HG03469 (cell line): Measurements from ENCODE around the gene RAB31.
"Not testable (repeated sequence)": the region's sequence is repeated elsewhere in the genome, so short reads cannot be mapped to it uniquely, and the experiment has no call there.

Experiments used
- ATAC-seq: cut with Tn5 transposase; IDR thresholded peaks from one replicate; pipeline ENCODE4 v1.9.1; 2021; ENCODE audit warnings: mild to moderate bottlenecking, moderate library complexity, moderate number of reproducible peaks; ENCODE audit not compliant: unreplicated experiment

RAB31 gene

DNA sequence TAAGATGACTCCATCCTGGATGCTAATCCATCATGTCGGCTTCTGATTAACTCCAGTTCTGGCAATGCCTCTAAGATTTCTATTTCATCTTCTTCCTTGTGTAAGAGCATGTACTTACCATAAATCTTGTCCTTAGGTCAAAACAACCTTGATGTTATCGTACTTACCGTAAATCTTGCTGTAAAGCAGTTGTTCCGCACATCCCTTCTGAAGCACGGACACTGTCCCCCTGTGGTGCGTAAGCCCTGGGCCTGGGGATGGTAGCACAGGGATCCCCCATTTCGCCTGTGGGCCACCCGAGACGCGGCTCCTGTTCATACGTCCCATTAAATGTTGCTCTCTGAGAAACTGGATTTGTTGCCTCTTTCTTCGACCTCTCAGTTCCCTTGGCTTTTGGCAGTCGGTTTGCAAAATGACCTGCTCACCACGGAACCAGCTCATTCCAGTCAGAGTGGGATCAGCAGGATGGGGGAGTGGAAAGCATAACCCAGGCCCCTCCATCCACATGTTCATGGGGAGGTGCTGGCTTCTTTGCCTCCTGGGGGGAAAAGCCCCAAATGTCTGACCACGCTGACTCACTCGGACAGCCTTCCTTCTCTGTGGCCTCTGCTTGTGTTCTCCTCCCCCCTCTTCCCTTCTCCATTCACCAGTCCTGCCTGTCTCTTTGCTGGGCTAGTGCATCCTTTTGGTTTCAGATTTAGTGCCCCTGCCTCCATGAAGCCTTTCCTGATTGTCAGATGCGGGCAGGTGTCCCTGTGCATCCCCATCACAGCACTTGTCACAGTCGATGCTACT lies 49.9 kb downstream of the RAB31 start:
- ATAC-seq, result no peak

GRCh38 chr18:9758624-9759075 lies 50.5 kb downstream of the RAB31 start:
- no peak for ATAC-seq

DNA sequence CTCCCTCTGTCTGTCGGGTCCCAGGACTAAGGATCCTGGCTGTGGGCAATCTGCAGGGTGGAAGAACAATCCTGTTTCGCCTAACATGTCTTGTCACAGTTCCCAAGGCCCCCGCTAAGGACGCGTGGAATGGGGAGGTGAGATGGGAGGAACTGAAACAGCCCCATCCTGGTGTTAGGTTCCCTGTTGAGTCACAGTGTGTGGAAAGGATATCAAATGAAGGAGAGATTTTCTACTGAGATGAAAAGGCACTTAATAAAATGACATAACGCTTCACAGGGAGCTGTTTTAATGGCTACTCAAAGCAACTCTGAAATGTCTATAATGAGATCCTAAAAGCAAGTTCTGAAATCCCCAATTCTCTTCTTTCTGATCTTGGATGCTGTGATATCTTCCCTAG lies 52.5 kb downstream of the RAB31 start:
- ATAC-seq, result no peak

- no peak for ATAC-seq
Observed at GRCh38 chr18:9762526-9762925, 54.4 kb downstream of the RAB31 start.

- no peak for ATAC-seq
Observed at GRCh38 chr18:9763157-9763556, 55.1 kb downstream of the RAB31 start.

GRCh38 chr18:9764011-9764481 lies 55.9 kb downstream of the RAB31 start:
- ATAC-seq, result no peak

DNA sequence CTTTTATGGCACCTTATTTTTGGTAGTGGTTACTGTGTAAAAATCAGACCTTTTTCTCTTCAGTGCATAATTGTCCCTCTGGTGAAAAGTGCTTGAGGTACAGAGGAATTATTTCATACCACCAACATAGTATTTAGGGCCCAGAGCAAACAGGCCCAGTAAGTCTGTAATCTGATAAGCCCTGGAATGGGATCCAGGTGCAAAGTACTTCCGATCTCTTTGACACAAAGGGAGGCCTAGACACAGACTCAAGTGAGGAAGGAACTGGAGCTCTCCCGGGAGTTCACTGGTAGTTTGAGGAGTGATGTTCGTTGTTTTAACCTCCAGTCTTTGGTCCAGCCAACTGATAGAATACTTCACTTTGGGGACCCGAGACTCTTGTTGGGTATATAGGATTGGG lies 57.4 kb downstream of the RAB31 start:
- no peak for ATAC-seq

- no peak for ATAC-seq
Observed at GRCh38 chr18:9766076-9766481, 58.0 kb downstream of the RAB31 start.

DNA sequence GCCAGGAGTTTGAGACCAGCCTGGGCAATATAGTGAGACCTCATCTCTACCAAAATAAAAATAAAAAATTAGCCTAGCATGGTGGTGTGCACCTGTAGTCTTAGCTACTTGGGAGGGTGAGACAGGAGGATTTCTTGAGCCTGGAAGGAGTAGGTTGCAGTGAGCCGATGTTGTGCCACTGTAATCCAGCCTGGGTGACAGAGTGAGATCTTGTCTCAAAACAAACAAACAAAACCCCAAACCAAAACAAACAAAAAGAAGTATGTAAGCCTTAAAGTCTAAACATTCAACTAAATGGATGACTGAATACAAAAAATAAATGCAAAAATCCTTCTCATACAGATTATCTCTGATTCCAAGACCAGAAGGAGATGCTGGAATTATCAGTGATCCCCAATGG lies 58.6 kb downstream of the RAB31 start:
- ATAC-seq, result no peak

GRCh38 chr18:9768071-9768691 lies 60.1 kb downstream of the RAB31 start:
- ATAC-seq, result not testable (repeated sequence)

- not testable (repeated sequence) for ATAC-seq
Observed at GRCh38 chr18:9770111-9770510, 62.0 kb downstream of the RAB31 start.

DNA sequence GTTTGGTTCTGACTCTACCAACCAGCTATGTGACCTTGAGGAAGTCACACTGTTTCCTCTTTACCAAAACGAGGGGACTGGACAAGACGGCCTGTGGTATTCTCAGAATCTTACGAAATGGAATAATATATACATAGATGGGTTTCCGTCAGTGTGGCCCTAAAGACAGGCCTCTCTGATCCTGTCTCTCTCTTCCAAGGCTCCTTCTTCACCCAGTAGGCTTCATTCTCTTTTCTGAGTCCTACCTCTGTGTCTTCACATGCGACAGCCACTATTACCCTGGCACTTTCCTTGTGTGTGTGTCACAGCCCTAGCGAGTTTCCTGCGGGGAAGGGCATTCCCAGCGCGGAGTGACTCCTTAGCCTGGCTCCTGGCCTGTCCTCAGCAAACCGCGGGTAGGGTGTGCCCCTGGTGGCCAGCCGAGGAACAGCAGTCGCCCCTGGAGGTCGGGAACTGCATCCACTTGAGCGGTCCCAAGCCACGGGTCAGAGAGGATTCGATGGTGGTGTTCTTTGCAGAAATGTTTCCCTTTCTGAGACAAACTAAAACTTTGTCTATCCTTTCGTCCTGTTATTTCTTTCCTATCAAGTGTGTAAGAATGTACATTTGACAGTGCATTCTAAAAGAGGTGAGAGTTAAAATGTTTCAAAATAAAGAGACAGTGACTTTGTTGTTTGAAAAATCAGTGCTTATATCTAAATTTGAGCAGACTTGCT lies 63.3 kb downstream of the RAB31 start:
- ATAC-seq, result no peak

DNA sequence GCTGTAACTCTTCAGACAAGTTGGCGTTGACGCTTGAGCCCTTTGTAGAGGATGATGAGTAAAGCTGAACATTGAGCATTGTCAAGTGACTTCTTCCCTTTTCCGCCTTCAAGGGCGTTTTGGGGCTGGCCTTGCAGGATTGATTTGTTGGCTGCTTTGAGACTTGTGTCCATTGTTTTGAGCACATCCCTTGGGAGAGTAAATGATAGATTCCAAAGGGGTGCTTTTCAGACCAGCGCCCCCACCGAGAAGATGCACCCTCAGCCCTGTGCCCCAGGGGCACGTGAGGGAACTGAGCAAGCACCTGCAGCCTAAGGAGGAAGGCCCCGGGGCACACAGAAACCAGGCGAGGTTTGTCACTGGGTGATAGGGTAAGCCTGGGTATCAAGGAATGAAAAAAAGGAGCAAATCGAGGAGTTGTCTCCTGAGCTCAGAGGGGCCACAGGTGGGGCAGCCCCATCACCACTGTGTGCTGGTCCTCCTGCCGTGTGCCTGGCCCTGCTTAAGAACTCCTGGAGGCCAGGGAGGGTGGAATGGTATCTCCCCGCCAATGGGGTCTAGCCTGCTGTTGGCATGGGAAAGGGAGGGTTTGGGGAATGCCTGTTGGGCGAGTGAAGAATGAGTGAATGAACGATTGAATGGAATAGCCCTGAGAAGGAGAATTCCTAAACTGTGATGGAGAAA lies 64.0 kb downstream of the RAB31 start:
- no peak for ATAC-seq

GRCh38 chr18:9772847-9773677 lies 65.0 kb downstream of the RAB31 start:
- no peak for ATAC-seq

DNA sequence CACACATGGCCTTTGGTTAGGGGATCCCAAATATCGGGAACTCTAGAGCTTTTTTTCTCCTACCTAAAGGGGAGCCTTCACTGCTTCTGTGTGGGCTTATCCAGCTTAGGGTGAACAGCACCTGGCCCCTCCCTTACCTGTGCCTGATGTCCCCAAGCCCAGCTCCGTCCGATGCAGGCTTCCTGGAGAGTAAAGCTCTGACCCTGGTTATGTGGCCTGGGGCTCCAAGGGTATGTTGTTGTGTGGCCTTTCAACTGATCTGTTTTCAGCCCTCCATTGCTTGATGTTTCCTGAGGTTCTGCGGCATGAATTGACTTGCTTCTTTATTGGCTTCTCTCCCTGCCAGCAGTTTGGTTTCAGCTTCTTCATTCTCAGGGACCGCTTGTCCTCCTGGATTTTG lies 66.0 kb downstream of the RAB31 start:
- no peak for ATAC-seq

DNA sequence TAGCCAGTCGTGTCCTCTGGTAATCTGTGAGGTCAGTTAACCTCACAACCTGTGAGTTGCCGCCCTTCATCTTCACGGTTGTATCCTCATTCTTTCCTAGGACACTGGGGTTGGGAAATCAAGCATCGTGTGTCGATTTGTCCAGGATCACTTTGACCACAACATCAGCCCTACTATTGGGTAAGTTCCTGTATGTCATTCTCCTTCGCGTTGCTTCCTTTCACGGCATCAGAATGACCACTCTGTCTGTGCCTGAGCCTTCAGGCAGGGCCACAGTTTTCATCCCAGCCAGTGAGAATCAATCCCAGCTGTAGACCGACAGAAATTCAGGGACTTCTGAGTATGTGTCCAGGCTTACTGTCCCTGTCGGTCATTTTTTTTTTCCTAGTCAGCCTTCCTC lies 67.1 kb downstream of the RAB31 start:
- ATAC-seq, result no peak

DNA sequence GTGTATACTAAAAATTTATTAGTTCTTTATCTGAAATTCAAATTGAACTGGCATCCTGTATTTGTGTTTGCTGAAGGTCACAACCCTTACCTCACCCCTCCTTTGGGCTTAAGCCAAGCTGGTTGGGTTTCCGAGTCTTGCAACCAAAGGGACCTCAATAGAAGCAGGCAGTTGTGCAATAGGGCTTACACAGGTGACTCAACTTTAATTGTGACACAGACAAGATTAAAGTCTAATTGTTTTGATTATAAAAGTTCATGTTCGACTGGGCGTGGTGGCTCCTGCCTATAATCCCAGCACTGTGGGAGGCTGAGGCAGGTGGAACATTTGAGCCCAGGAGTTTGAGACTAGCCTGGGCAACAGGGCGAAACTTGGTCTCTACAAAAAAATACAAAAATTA lies 71.5 kb downstream of the RAB31 start:
- ATAC-seq, result no peak

- no peak for ATAC-seq
Observed at GRCh38 chr18:9782073-9782857, 74.2 kb downstream of the RAB31 start.

DNA sequence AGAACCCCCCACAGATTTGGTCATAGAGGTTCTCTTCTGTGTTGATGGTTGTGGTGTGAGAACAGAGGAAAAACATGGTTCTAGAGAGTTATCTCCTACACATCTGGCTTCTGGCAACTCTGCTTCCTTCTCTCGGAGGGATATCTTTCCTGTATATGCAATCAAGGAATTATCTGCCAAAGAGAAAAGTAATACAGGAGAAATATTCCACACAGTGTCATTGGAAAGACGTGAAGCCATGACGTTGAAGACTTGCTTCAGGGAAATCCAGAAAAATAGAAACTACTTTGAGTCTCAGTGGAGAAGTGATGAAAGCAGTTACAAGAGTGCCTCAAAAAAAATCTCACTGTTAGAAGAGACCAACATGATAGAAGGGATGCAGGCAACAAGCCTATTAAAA lies 78.5 kb downstream of the RAB31 start:
- no peak for ATAC-seq
